GM12873 (cell line): Measurements from ENCODE around the gene GBGT1.

Experiments used
- CTCF ChIP-seq: IDR thresholded peaks from 2 replicates; pipeline ENCODE4 v1.5.1; 2012; ENCODE audit warnings: low read depth, mild to moderate bottlenecking, moderate library complexity, low read length, control low read depth; ENCODE audit not compliant: insufficient read depth; ENCODE audit errors: missing control alignments

GBGT1 gene

GRCh38 chr9:133147412-133148198 lies 16.1 kb downstream of the GBGT1 start:
- TF ChIP-seq CTCF: peak; percentile 98

- TF ChIP-seq CTCF: no peak
Measured at GRCh38 chr9:133146746-133147411, 16.8 kb downstream of the GBGT1 start.

GRCh38 chr9:133144904-133145851 lies 18.5 kb downstream of the GBGT1 start:
- TF ChIP-seq CTCF: no peak

GRCh38 chr9:133144142-133144903 lies 19.4 kb downstream of the GBGT1 start:
- peak; percentile 98 for TF ChIP-seq CTCF

- no peak for TF ChIP-seq CTCF
Measured at GRCh38 chr9:133143639-133144141, 20.0 kb downstream of the GBGT1 start.

- no peak for TF ChIP-seq CTCF
Measured at GRCh38 chr9:133142684-133143622, 20.8 kb downstream of the GBGT1 start.
